Keratinocyte (primary cell): ENCODE measurements around the gene CDKAL1.

Experiments used
- CTCF ChIP-seq, 3 experiments: IDR thresholded peaks in 1 of 3; conservative IDR thresholded peaks in 1 of 3; optimal IDR thresholded peaks in 1 of 3; 2 replicates in 2 of 3; 3 replicates in 1 of 3; pipeline versions ENCODE3 to v1.5.1; 2011; ENCODE audit warnings: low read length in 3 of 3, mild to moderate bottlenecking in 3 of 3, moderate library complexity in 2 of 3, control low read depth in 1 of 3, inconsistent platforms in 1 of 3; ENCODE audit not compliant: insufficient read depth in 2 of 3; ENCODE audit errors: extremely low read depth in 1 of 3
- EZH2 ChIP-seq: IDR thresholded peaks from one replicate; pipeline ENCODE4 v1.6.1; 2012; ENCODE audit warnings: inconsistent platforms, mild to moderate bottlenecking, low read length, moderate library complexity

- TF ChIP-seq CTCF (optimal IDR thresholded peaks at IDR 0.05 in 1 of 3, IDR thresholded peaks at IDR 0.05 in 1 of 3, conservative IDR thresholded peaks at IDR 0.05 in 1 of 3; ENCODE audit: extremely low read depth in 1 of 3, insufficient read depth in 2 of 3, low read length in 3 of 3): no peak
- TF ChIP-seq EZH2: no peak
These were observed 96.6 kb downstream of the CDKAL1 start for GRCh38 chr6:20630617-20631548.
